Mucosa of descending colon (tissue), 3 donors: ENCODE results near the gene ANP32E. TPM values are rescaled to one million over a fixed set of nuclear protein-coding genes. Genes with fewer than 3 reads are reported as not detected.
A peak's percentile ranks its signal among the peaks of the same experiment; 100 is the strongest.

Source experiments
- ATAC-seq: fragments of 200-7000 bp; cut with Tn5 transposase; one replicate; pipeline ENCODE4 v1.9.1; 2020; ENCODE audit warnings: mild to moderate bottlenecking, moderate library complexity
- DNase-seq, 3 donors: peaks; one replicate each; pipeline ENCODE4 v3.0.0-alpha.2; 2020
- H3K36me3 ChIP-seq: fragments of 200-600 bp; one replicate; pipeline ENCODE4 v1.8.0; 2021; ENCODE audit warnings: low read depth, mild to moderate bottlenecking
- H3K4me1 ChIP-seq: fragments of 200-600 bp; one replicate; pipeline ENCODE4 v1.8.0; 2021; ENCODE audit warnings: low read depth, mild to moderate bottlenecking
- H3K4me3 ChIP-seq: fragments of 200-600 bp; one replicate; pipeline ENCODE4 v1.8.0; 2021; ENCODE audit warnings: mild to moderate bottlenecking
- H3K9me3 ChIP-seq: fragments of 200-600 bp; one replicate; pipeline ENCODE4 v1.8.0; 2021; ENCODE audit warnings: mild to moderate bottlenecking
- intact Hi-C, 2 donors: fragments of 100-400 bp; cut with DNase I in 1 of 2; cut with micrococcal nuclease in 1 of 2; formaldehyde crosslinking; loops; one replicate each; pipeline versions ENCODE4 v1.11.0 to v1.11.1; 2022; cut with DNase I, micrococcal nuclease
- total RNA-seq, 3 donors: library from RNA; stranded (reverse); fragmentation: NEBNext Ultra II Directional in 2 of 3; extraction: Animal tissue kit (Norgen Biotek cat#: 25700) in 2 of 3; gene quantifications; one replicate each; pipeline versions ENCODE4 v1.2.1 to v1.2.4, GENCODE V29; 2021 to 2023
- TF ChIP-seq, protein P1 (sequence below): fragments of 200-600 bp; IDR thresholded peaks from one replicate; pipeline ENCODE4 v1.8.0; 2022; ENCODE audit warnings: antibody characterized with exemption, mild to moderate bottlenecking
- donor health status: DM: no; HTN: no; CAD: no; lungs with moderate emphysema.
- donor health status: DM: no; HTN: no; CAD: no.
- donor health status: DM: no; HTN: yes; CAD: no.

Gene ANP32E
- total RNA-seq, 3 donors from 2014 or later = 7.3 to 23.6 (median 19.4) TPM

DNA sequence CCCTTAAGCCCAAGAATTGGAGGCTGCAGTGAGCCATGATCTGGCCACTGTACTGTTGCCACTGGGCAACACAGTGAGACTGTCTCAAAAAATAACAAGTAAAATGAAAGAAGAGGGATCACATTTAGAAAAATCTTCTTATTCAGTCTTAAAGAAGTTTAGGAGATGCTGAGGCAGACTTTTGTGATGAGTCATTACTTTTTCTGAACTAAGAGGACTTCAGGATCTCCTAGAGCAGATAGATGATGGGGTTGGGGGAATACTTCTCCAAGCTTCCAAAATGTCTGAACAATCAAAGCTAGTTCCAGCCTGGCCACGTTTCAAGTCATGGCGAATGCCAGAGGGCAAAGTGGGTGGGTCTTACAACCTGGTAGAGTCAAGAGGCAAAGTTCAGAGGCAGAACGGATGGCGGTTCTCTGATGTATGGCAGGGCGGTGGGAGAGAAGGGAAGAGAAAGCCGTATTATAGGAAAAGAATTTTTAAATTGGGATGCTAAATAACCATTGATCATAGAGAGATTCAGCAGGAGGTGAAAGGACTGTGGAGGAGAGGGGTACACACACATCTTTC lies 44.3 kb upstream of the ANP32E start:
- DNase-seq = peak; percentile 68 to 81 (median 75)
- ATAC-seq = peak; percentile 70
- H3K9me3 ChIP-seq = no peaks in the 10 kb centered on the region
- TF ChIP-seq, protein P1, sequence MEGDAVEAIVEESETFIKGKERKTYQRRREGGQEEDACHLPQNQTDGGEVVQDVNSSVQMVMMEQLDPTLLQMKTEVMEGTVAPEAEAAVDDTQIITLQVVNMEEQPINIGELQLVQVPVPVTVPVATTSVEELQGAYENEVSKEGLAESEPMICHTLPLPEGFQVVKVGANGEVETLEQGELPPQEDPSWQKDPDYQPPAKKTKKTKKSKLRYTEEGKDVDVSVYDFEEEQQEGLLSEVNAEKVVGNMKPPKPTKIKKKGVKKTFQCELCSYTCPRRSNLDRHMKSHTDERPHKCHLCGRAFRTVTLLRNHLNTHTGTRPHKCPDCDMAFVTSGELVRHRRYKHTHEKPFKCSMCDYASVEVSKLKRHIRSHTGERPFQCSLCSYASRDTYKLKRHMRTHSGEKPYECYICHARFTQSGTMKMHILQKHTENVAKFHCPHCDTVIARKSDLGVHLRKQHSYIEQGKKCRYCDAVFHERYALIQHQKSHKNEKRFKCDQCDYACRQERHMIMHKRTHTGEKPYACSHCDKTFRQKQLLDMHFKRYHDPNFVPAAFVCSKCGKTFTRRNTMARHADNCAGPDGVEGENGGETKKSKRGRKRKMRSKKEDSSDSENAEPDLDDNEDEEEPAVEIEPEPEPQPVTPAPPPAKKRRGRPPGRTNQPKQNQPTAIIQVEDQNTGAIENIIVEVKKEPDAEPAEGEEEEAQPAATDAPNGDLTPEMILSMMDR = no peak
- no peaks in the 10 kb centered on the region for H3K36me3 ChIP-seq
- no peak overlapping the region for H3K4me3 ChIP-seq
- peaks cover 19% of the 10 kb centered on the region for H3K4me1 ChIP-seq
- intact Hi-C loops = no loop called here

DNA sequence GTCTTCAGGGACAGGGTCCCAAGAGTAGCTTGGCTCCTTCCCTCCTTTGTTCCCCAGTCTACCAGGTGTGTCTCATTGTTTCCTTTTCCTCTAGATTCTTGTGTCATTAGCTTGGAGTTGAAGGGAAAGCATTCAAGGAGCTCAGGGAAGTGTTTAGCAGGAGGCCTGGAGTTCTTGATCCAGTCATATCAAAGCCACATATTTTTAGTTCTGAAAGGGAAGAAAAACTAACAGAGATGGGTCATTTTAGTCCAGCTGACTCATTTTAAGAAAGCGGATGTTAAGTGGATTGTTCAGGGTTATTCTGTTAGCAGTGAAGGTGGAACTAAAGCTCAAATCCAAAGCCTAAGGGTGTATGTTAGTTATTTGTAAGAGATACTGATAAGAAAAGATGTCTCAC lies 37.4 kb upstream of the ANP32E start:
- TF ChIP-seq, protein P1 = no peak
- no peaks in the 10 kb centered on the region for H3K4me1 ChIP-seq

DNA sequence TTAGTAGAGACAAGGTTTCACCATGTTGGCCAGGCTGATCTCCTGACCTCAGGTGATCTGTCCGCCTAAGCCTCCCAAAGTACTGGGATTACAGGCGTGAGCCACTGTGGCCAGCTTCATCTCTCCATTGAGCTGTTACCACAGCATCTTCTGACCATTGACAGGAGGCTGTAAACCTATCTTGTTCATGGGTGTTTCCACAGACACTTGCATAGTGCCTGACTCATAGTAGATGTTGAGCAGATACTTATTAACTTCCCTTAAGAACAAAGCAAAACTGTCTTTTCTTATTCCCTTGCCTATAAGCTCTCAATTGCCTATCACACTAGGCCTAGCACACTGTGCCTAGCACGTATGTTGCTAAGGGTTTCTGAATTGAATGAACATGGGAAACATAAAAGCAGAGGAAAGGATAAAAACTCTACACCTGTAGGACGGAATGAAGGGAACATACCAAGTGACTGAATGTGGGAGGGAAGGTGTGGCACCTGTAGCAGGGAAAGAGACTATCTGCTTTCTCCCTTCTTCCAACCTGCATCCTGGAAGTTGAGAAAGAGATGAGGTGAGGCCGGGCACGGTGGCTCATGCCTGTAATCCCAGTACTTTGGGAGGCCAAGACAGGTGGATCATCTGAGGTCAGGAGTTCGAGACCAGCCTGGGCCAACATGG lies 35.5 kb upstream of the ANP32E start:
- intact Hi-C loops = no loop called here
- H3K4me1 ChIP-seq = peaks cover 7% of the 10 kb centered on the region
- no peaks in the 10 kb centered on the region for H3K9me3 ChIP-seq
- no peak for DNase-seq
- H3K36me3 ChIP-seq = no peaks in the 10 kb centered on the region
- no peak overlapping the region for H3K4me3 ChIP-seq
- TF ChIP-seq, protein P1 = no peak
- peak; percentile 13 for ATAC-seq

More for the DNA sequence above, 37.4 kb upstream of the ANP32E start:
- DNase-seq (no peak), ATAC-seq (no peak)
- H3K36me3 ChIP-seq = no peaks in the 10 kb centered on the region
- intact Hi-C loops = no loop called here
- H3K4me3 ChIP-seq = no peak overlapping the region
- no peaks in the 10 kb centered on the region for H3K9me3 ChIP-seq

DNA sequence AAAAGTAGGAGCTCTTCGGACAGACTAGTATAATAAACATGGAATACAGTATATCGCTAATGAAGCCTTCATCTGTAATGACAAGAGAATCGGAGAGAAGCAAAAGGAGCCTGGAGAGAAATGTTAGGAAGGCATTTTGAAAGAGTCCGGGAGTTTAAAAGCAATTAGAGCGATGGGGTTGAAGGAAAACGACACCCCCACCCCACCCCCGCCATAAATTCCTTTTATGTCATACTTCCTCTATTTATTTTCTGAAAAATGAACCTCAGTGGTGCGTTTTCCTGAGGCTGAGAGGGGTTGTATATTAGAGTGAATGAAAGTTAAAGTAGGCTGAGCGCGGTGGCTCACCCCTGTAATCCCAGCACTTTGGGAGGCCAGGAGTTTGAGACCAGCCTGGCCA lies 33.5 kb upstream of the ANP32E start:
- peaks cover 7% of the 10 kb centered on the region for H3K4me1 ChIP-seq
- no peak overlapping the region for H3K4me3 ChIP-seq
- H3K36me3 ChIP-seq = no peaks in the 10 kb centered on the region
- H3K9me3 ChIP-seq = no peaks in the 10 kb centered on the region
- intact Hi-C loops = no loop called here
- ATAC-seq = no peak
- no peak for DNase-seq
- TF ChIP-seq, protein P1 = no peak

DNA sequence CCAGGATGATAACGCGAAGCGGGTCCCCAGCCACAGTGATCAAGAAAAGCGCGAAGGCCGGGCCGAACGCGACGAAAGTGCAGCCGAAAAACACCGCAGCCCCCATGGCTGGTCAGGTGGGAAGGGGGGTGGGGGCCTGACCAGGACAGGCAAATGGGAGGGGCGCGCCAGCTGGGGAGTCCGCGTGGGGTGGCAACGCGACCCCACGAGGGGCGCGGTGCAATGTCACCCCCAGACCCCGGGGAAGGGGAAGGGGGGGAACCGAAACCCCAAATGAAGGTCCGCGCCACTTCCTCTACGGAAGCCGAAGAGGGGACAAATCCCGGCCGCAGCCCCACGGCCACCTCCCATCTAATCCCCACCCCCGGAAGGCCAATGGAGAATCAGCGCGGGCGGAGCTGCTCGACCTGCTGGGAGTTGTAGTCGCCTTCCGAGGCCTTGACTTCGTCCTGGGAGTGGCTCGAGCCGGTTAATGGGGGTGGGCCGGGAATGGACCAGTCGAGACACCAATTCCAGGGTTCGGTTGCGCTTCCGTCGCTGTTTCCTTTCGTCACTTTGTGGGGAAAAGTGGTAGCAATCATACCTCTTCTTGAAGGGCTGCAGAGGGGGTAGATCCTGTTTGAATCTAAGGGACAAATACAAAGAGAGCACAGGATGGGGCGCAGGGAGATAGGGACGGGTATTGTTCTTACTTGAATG lies 32.9 kb upstream of the ANP32E start, which contains the start of gene APH1A:
APH1A (minus strand) TSS at position 312 of the 699 bp plus-strand sequence; CDS start at position 106, 206 bp downstream.
- intact Hi-C loops = no loop called here
- peak within 1 kb of the TSS; percentile 83 for H3K4me3 ChIP-seq
- peak; percentile 98 for ATAC-seq
- no peaks in the 10 kb centered on the region for H3K36me3 ChIP-seq
- H3K9me3 ChIP-seq = no peaks in the 10 kb centered on the region
- DNase-seq = peak; percentile 96 to 98 (median 96)
- TF ChIP-seq, protein P1 = no peak
- H3K4me1 ChIP-seq = peaks cover 7% of the 10 kb centered on the region
